H1 (cell line): ENCODE data around the gene CDC42EP1. TPM values are rescaled to one million over a fixed set of nuclear protein-coding genes. Genes with fewer than 3 reads are reported as not detected.
A peak's percentile ranks its signal among the peaks of the same experiment; 100 is the strongest.

Experiments used
- CTCF ChIA-PET: fragments of 300-600 bp; sonication (Branson Sonifier 250); formaldehyde crosslinking; loops from one replicate; lab custom pipeline; 2021; ENCODE audit not compliant: partially characterized antibody; lab: Charles Lee
- POLR2A ChIA-PET: fragments of 300-600 bp; sonication (Branson Sonifier 250); formaldehyde crosslinking; loops from one replicate; lab custom pipeline; 2021; ENCODE audit warnings: inconsistent platforms; ENCODE audit not compliant: partially characterized antibody; lab: Charles Lee
- DNase-seq, 2 experiments: peaks; one replicate each; pipeline versions ENCODE4 v3.0.0 to v3.0.0-alpha.2; 2010 to 2022; ENCODE audit warnings: low spot score in 2 of 2, low read depth in 1 of 2, mixed read lengths in 1 of 2
- FAIRE-seq: peaks from 2 replicates; lab custom pipeline; 2011; peaks lifted over from hg19 to GRCh38; lab: Jason Lieb, UNC
- H2AFZ ChIP-seq: 2 replicates; pipeline ENCODE4 v1.8.1; 2012; ENCODE audit warnings: low read length, inconsistent platforms
- H2AK5ac ChIP-seq: 2 replicates; pipeline ENCODE4 v1.6.1; 2013; ENCODE audit warnings: low read depth, low read length
- H2BK120ac ChIP-seq: replicated peaks from 2 replicates; pipeline ENCODE3; 2013; ENCODE audit warnings: low read depth, low read length, inconsistent platforms
- H2BK12ac ChIP-seq: 2 replicates; pipeline ENCODE4 v1.6.1; 2013; ENCODE audit warnings: low read depth, low read length
- H2BK15ac ChIP-seq: 2 replicates; pipeline ENCODE4 v1.6.1; 2013; ENCODE audit warnings: low read length
- H2BK20ac ChIP-seq: 2 replicates; pipeline ENCODE4 v1.6.1; 2013; ENCODE audit warnings: low read length
- H2BK5ac ChIP-seq: 2 replicates; pipeline ENCODE4 v1.6.1; 2013; ENCODE audit warnings: low read depth, low read length
- H3K14ac ChIP-seq: 2 replicates; pipeline ENCODE4 v1.6.1; 2013; ENCODE audit warnings: inconsistent platforms; ENCODE audit not compliant: insufficient read length
- H3K18ac ChIP-seq: 2 replicates; pipeline ENCODE4 v1.6.1; 2013; ENCODE audit warnings: low read length; ENCODE audit errors: extremely low read depth
- H3K23ac ChIP-seq: 2 replicates; pipeline ENCODE4 v1.6.1; 2013; ENCODE audit warnings: inconsistent platforms; ENCODE audit not compliant: insufficient read length
- H3K23me2 ChIP-seq: 2 replicates; pipeline ENCODE4 v1.6.1; 2013; ENCODE audit warnings: low read depth, low read length
- H3K27ac ChIP-seq: 2 replicates; pipeline ENCODE4 v1.6.1; 2011; ENCODE audit warnings: low read depth, low read length, inconsistent platforms
- H3K27me3 ChIP-seq, 4 experiments: replicated peaks in 1 of 4; 1 replicate in 1 of 4; 2 replicates in 3 of 4; pipeline versions ENCODE4 v1.6.1 to v1.8.1; 2011 to 2013; ENCODE audit warnings: low read length in 3 of 4, mild to moderate bottlenecking in 3 of 4, inconsistent platforms in 2 of 4, mixed read lengths in 2 of 4, moderate library complexity in 1 of 4; ENCODE audit not compliant: control insufficient read depth in 3 of 4, insufficient read depth in 3 of 4; ENCODE audit errors: extremely low read depth in 1 of 4
- H3K36me3 ChIP-seq, 4 experiments: 2 replicates each; pipeline versions ENCODE4 v1.6.1 to v1.8.1; 2011 to 2013; ENCODE audit warnings: mild to moderate bottlenecking in 4 of 4, low read length in 3 of 4, moderate library complexity in 2 of 4, control low read depth in 1 of 4, inconsistent platforms in 1 of 4; ENCODE audit not compliant: insufficient read depth in 4 of 4, control insufficient read depth in 2 of 4
- H3K4ac ChIP-seq: replicated peaks from 2 replicates; pipeline ENCODE3; 2013; ENCODE audit warnings: low read length, low read depth, mixed read lengths, inconsistent platforms; ENCODE audit not compliant: insufficient read length
- H3K4me1 ChIP-seq, 4 experiments: replicated peaks in 1 of 4; 1 replicate in 1 of 4; 2 replicates in 3 of 4; pipeline versions ENCODE4 v1.6.1 to v1.8.1; 2011 to 2013; ENCODE audit warnings: low read length in 3 of 4, inconsistent platforms in 2 of 4, mixed read lengths in 1 of 4; ENCODE audit not compliant: insufficient read depth in 4 of 4, control insufficient read depth in 3 of 4
- H3K4me2 ChIP-seq, 2 experiments: 2 replicates each; pipeline versions ENCODE4 v1.6.1 to v1.8.1; 2011 to 2013; ENCODE audit warnings: low read depth in 2 of 2, low read length in 2 of 2, control low read depth in 1 of 2, inconsistent platforms in 1 of 2, mild to moderate bottlenecking in 1 of 2; ENCODE audit not compliant: insufficient read depth in 1 of 2
- H3K4me3 ChIP-seq, 4 experiments: fragments of 200-600, 300-600 bp in 1 of 4; sonication (generic), shearing (Covaris generic), sonication (Bioruptor Twin) in 1 of 4; 2 replicates each; pipeline versions ENCODE4 v1.5.1 to v1.8.1; 2011 to 2016; ENCODE audit warnings: low read length in 4 of 4, low read depth in 3 of 4, control low read depth in 2 of 4, inconsistent platforms in 2 of 4, mild to moderate bottlenecking in 2 of 4, mixed read lengths in 1 of 4, moderate library complexity in 1 of 4; ENCODE audit not compliant: insufficient read depth in 2 of 4; ENCODE audit errors: extremely low read depth in 1 of 4
- H3K56ac ChIP-seq: replicated peaks from 2 replicates; pipeline ENCODE3; 2013; ENCODE audit warnings: low read depth, mild to moderate bottlenecking, mixed read lengths, low read length, inconsistent platforms; ENCODE audit not compliant: insufficient read length
- H3K79me1 ChIP-seq: 2 replicates; pipeline ENCODE4 v1.6.1; 2013; ENCODE audit warnings: low read depth, low read length, control low read depth
- H3K79me2 ChIP-seq, 2 experiments: 2 replicates each; pipeline versions ENCODE4 v1.6.1 to v1.8.1; 2012 to 2013; ENCODE audit warnings: low read length in 2 of 2, mild to moderate bottlenecking in 2 of 2, inconsistent platforms in 1 of 2; ENCODE audit not compliant: insufficient read depth in 2 of 2, control insufficient read depth in 1 of 2
- H3K9ac ChIP-seq, 4 experiments: replicated peaks in 1 of 4; 1 replicate in 1 of 4; 2 replicates in 3 of 4; pipeline versions ENCODE4 v1.6.1 to v1.8.1; 2011 to 2013; ENCODE audit warnings: low read depth in 3 of 4, low read length in 3 of 4, control low read depth in 2 of 4, mild to moderate bottlenecking in 2 of 4, moderate library complexity in 2 of 4, inconsistent platforms in 1 of 4; ENCODE audit errors: extremely low read depth in 1 of 4
- H3K9me3 ChIP-seq, 2 experiments: 2 replicates each; pipeline versions ENCODE4 v1.6.1 to v1.8.1; 2012 to 2013; ENCODE audit warnings: mild to moderate bottlenecking in 2 of 2, moderate library complexity in 2 of 2, control low read depth in 1 of 2, inconsistent platforms in 1 of 2, low read depth in 1 of 2, low read length in 1 of 2, mixed read lengths in 1 of 2; ENCODE audit not compliant: insufficient read depth in 2 of 2
- H4K20me1 ChIP-seq, 2 experiments: replicated peaks in 1 of 2; 2 replicates each; pipeline versions ENCODE3 to v1.8.1; 2011 to 2013; ENCODE audit warnings: inconsistent platforms in 2 of 2, low read length in 2 of 2, mild to moderate bottlenecking in 1 of 2; ENCODE audit not compliant: insufficient read depth in 2 of 2, control insufficient read depth in 1 of 2
- H4K5ac ChIP-seq: 2 replicates; pipeline ENCODE4 v1.6.1; 2013; ENCODE audit warnings: low read length, low read depth, mixed read lengths, inconsistent platforms; ENCODE audit not compliant: insufficient read length
- H4K8ac ChIP-seq: 2 replicates; pipeline ENCODE4 v1.8.0; 2013; ENCODE audit warnings: mild to moderate bottlenecking, moderate library complexity, low read length, inconsistent platforms; ENCODE audit not compliant: insufficient read depth; ENCODE audit errors: extremely low read depth
- H4K91ac ChIP-seq: replicated peaks from 2 replicates; pipeline ENCODE3; 2013; ENCODE audit warnings: low read length, mixed read lengths, inconsistent platforms; ENCODE audit not compliant: insufficient read length
- BACH1 ChIP-seq: IDR thresholded peaks from 2 replicates; pipeline ENCODE4 v1.6.1; 2012; ENCODE audit warnings: low read length, improper control_type of control experiment
- CREB1 ChIP-seq: IDR thresholded peaks from 2 replicates; pipeline ENCODE4 v1.6.1; 2012; ENCODE audit warnings: inconsistent platforms
- KDM4A ChIP-seq: IDR thresholded peaks from one replicate; pipeline ENCODE4 v1.7.1; 2012; ENCODE audit warnings: low read depth, mild to moderate bottlenecking, moderate library complexity, low read length, inconsistent platforms; ENCODE audit not compliant: severe bottlenecking
- PHF8 ChIP-seq: fragments of 200-600 bp; sonication (generic); conservative IDR thresholded peaks from 2 replicates; pipeline ENCODE4 v1.7.1; 2012; ENCODE audit warnings: low read depth, mild to moderate bottlenecking, inconsistent platforms, low read length, moderate library complexity
- TCF12 ChIP-seq: IDR thresholded peaks from 2 replicates; pipeline ENCODE4 v1.6.1; 2011; ENCODE audit warnings: low read depth, mild to moderate bottlenecking, low read length
- WGBS, 2 experiments: shearing (Covaris generic) in 1 of 2; methylation state at CpG; one replicate each; pipeline versions ENCODE4 v1.1.6 to v1.1.7; 2013 to 2015; ENCODE audit warnings: low lambda C conversion rate in 2 of 2, mixed read lengths in 2 of 2, inconsistent platforms in 1 of 2, low coverage in 1 of 2, missing lambda C conversion rate in 1 of 2; ENCODE audit not compliant: insufficient replicate concordance in 2 of 2, insufficient coverage in 1 of 2, insufficient read length in 1 of 2; ENCODE audit errors: extremely low coverage in 1 of 2, missing lambda C conversion rate in 1 of 2; 5-methylcytosine and 5-hydroxymethylcytosine counted together
- polyA plus RNA-seq, 7 experiments: library from polyadenylated mRNA; depleted of rRNA in 3 of 7; stranded (reverse) in 5 of 7; unstranded in 2 of 7; fragments of >200 nt in 5 of 7; fragments of 200-250 nt in 2 of 7; gene quantifications; 1 replicate in 5 of 7; 2 replicates in 1 of 7; 4 replicates in 1 of 7; pipeline versions ENCODE4 v1.2.1 to v1.2.3, GENCODE V29; 2011 to 2013; ENCODE audit warnings: missing spikeins in 2 of 7, mixed read lengths in 2 of 7
- total RNA-seq: library from RNA; stranded (reverse); fragmentation: NEBNext Ultra II Directional; extraction: Animal tissue kit (Norgen Biotek cat#: 25700); gene quantifications from 2 replicates; pipeline ENCODE4 v1.2.1, GENCODE V29; 2021
- TF ChIP-seq, protein P1 (sequence below): IDR thresholded peaks from 2 replicates; pipeline ENCODE4 v1.6.1; 2012; ENCODE audit warnings: inconsistent platforms

Gene CDC42EP1
- total and polyA plus RNA-seq, 2 of the 8 experiments (the other 6 are each of a cell fraction or from before 2014, with no cell fraction given), result 8.3 to 11.2 TPM

DNA sequence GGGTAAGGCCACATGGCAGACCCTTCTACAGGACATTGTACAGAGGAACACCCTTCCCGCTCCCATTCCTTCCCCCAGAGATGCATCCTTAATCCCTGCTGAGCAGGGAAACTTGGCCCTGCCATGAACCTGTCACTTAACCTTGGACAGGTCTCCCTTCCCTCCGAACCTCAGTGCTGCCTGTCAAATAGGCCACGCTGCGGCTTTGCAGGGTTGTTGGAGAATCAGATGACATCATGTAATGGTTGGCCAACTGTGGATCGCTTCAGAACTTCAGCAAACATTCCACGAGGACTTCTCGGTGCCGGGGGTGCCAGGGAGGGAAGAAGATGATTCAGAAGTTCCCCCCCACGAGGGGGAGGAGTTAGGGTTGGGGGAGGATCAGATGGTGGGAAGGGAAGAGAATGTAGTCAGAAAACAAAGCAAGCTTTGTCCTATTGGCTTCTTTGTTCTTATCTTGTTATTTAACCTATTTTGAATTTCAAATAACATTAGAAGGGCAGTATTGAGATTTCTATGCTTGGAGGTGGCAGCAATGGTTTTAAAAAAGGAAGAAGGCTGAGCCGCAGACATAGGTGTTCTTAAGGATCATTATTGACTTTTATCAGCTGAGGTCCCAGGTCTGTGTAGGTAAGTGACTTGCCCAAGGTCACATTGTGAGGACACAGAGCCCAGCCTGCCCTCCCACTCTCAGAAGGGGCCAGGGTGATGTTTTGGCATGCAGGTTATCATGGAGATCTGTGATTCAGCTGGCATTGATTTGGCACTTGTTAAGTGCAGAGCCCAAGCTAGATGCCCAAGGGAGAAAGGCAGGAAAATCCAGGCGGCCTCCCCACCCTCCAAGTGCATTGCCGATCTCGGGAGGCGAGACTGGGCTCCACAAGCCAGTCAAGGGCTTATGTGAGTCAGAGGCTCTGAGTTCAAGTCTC, 3.1 kb downstream of the CDC42EP1 start:
- H3K9me3 ChIP-seq, result no peaks in the 10 kb centered on the region
- peaks cover 15% of the 10 kb centered on the region; the same call in 1 of the 2 replicates for H3K23me2 ChIP-seq
- TF ChIP-seq CREB1, result no peak
- TF ChIP-seq TCF12, result no peak
- TF ChIP-seq, protein P1, sequence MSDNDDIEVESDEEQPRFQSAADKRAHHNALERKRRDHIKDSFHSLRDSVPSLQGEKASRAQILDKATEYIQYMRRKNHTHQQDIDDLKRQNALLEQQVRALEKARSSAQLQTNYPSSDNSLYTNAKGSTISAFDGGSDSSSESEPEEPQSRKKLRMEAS, result 0 out of 2 replicates have a peak, but pooled peaks have one; percentile 20
- no peak for TF ChIP-seq KDM4A
- no peak for TF ChIP-seq BACH1
- no peak for TF ChIP-seq PHF8
- 71% methylated on average over 14 of the region's 14 CpGs; no CpG with 5 or more reads in 1 of the 2 experiments for WGBS, 2 experiments
- no peak overlapping the region for H3K4ac ChIP-seq
- H3K27ac ChIP-seq, result no peak overlapping the region
- H3K79me2 ChIP-seq, result no peaks in the 10 kb centered on the region
- H4K20me1 ChIP-seq, result no peaks in the 10 kb centered on the region
- no peak overlapping the region for H3K9ac ChIP-seq
- H2BK12ac ChIP-seq, result peak overlapping the region; percentile 100
- POLR2A ChIA-PET, result interaction anchor here (0.7 to 12.2 kb wide), 5 partner anchors 16 to 286 kb away, joined by 3 to 198 read pairs (median 5); no protein-coding TSS in a partner anchor
- DNase-seq (no peak), FAIRE-seq (no peak)
- H4K8ac ChIP-seq, result no peak overlapping the region; the same call in 1 of the 2 replicates
- peak overlapping the region; percentile 86; the same call in 1 of the 2 replicates for H2BK20ac ChIP-seq
- H3K4me2 ChIP-seq, result peak overlapping the region in 1 of 2 experiments; percentile 38; a peak in 2 of 4 replicates
- peak overlapping the region; percentile 75; the same call in 1 of the 2 replicates for H2BK5ac ChIP-seq
- H3K27me3 ChIP-seq, result peaks cover 6 to 22% (median 11%) of the 10 kb centered on the region in 4 experiments; a peak in 6 of 7 replicates
- CTCF ChIA-PET, result interaction anchor here (0.6 to 39.4 kb wide), 15 partner anchors 8 to 277 kb away, joined by 3 to 1347 read pairs (median 4); partner anchors contain the start of genes CARD10 and LGALS2
- no peak overlapping the region for H3K4me3 ChIP-seq
- H3K23ac ChIP-seq, result no peak overlapping the region
- peaks cover 7 to 38% (median 17%) of the 10 kb centered on the region in 4 experiments for H3K4me1 ChIP-seq
- H3K56ac ChIP-seq, result no peak overlapping the region
- H2BK120ac ChIP-seq, result no peak overlapping the region
- no peak overlapping the region for H4K5ac ChIP-seq
- no peak overlapping the region for H2AFZ ChIP-seq
- peak overlapping the region; percentile 88 for H2BK15ac ChIP-seq
- H4K91ac ChIP-seq, result peak overlapping the region; percentile 68
- H3K18ac ChIP-seq, result peak overlapping the region; percentile 71
- peak overlapping the region; percentile 96 for H2AK5ac ChIP-seq
- no peak overlapping the region for H3K14ac ChIP-seq
- H3K79me1 ChIP-seq, result no peaks in the 10 kb centered on the region
- H3K36me3 ChIP-seq, result no peaks in the 10 kb centered on the region
